Measurements from ENCODE around the gene GNB1L.
"Not testable (repeated sequence)": the region's sequence is repeated elsewhere in the genome, so short reads cannot be mapped to it uniquely, and the experiment has no call there.

The GNB1L gene

GRCh38 chr22:19888131-19888746 lies 33.6 kb upstream of the GNB1L start:
- no peak for DNase-seq (ENCODE audit: low spot score)
- no peak for TF ChIP-seq CTCF (IDR thresholded peaks at IDR 0.05; ENCODE audit: extremely low read depth, missing control alignments)

- DNase-seq (ENCODE audit: low spot score) = no peak
- TF ChIP-seq CTCF (IDR thresholded peaks at IDR 0.05; ENCODE audit: extremely low read depth, missing control alignments) = no peak
These were observed 32.7 kb upstream of the GNB1L start for GRCh38 chr22:19887256-19887985.

GRCh38 chr22:19886605-19887255 lies 32.1 kb upstream of the GNB1L start:
- DNase-seq (ENCODE audit: low spot score) = no peak

GRCh38 chr22:19885841-19886592 lies 31.3 kb upstream of the GNB1L start:
- no peak for DNase-seq (ENCODE audit: low spot score)
- TF ChIP-seq CTCF (IDR thresholded peaks at IDR 0.05; ENCODE audit: extremely low read depth, missing control alignments) = no peak

More at GRCh38 chr22:19886605-19887255, 32.1 kb upstream of the GNB1L start:
- no peak for TF ChIP-seq CTCF (IDR thresholded peaks at IDR 0.05; ENCODE audit: extremely low read depth, missing control alignments)

GRCh38 chr22:19884954-19885751 lies 30.5 kb upstream of the GNB1L start:
- no peak for TF ChIP-seq CTCF (IDR thresholded peaks at IDR 0.05; ENCODE audit: extremely low read depth, missing control alignments)
- no peak for DNase-seq (ENCODE audit: low spot score)

GRCh38 chr22:19884161-19884953 lies 29.7 kb upstream of the GNB1L start:
- DNase-seq (ENCODE audit: low spot score) = no peak
- no peak for TF ChIP-seq CTCF (IDR thresholded peaks at IDR 0.05; ENCODE audit: extremely low read depth, missing control alignments)

- DNase-seq (ENCODE audit: low spot score) = not testable (repeated sequence)
These were observed 28.8 kb upstream of the GNB1L start for GRCh38 chr22:19883446-19883845.

All from GM20000 (cell line).